Vagina (tissue), 2 donors: ENCODE data around the gene UBE2G1.

ENCODE experiments used
- CTCF ChIP-seq, 3 experiments: fragments of 450-650 bp in 2 of 3; fragments of 200-600 bp in 1 of 3; sonication (generic) in 1 of 3; IDR thresholded peaks; one replicate each; pipeline ENCODE4 v1.5.1; 2017 to 2019; ENCODE audit warnings: antibody characterized with exemption in 3 of 3, mild to moderate bottlenecking in 2 of 3, moderate library complexity in 2 of 3
- POLR2A ChIP-seq, 2 donors: fragments of 450-650 bp; IDR thresholded peaks; one replicate each; pipeline ENCODE4 v1.6.1; 2017; ENCODE audit warnings: antibody characterized with exemption in 2 of 2, mild to moderate bottlenecking in 2 of 2, moderate library complexity in 2 of 2
- POLR2AphosphoS5 ChIP-seq, 2 donors: sonication (generic); formaldehyde crosslinking; IDR thresholded peaks; one replicate each; pipeline ENCODE4 v1.9.0; 2017; ENCODE audit warnings: antibody characterized with exemption in 2 of 2, mild to moderate bottlenecking in 2 of 2, low read depth in 1 of 2; ENCODE audit not compliant: insufficient read depth in 1 of 2

GRCh38 chr17:4387137-4387536 lies 20.7 kb upstream of the UBE2G1 start:
- TF ChIP-seq CTCF (IDR thresholded peaks at IDR 0.05): no peak
- TF ChIP-seq POLR2A (IDR thresholded peaks at IDR 0.05): no peak
- no peak for TF ChIP-seq POLR2AphosphoS5 (IDR thresholded peaks at IDR 0.05; ENCODE audit: insufficient read depth in 1 of 2, low read depth in 1 of 2)
